HCT116 (cell line): Measurements from ENCODE around the gene KRT14. TPM values are rescaled to one million over a fixed set of nuclear protein-coding genes. Genes with fewer than 3 reads are reported as not detected.

Source experiments
- ATAC-seq: fragments of 200-7000 bp; cut with Tn5 transposase; 2 replicates; pipeline ENCODE4 v1.9.1; 2020; ENCODE audit warnings: mild to moderate bottlenecking, moderate library complexity
- BruUV-seq: library from RNA; stranded (reverse); fragments of 400-500 nt; replicated peaks from 2 replicates; lab custom pipeline; 2021; lab: Mats Ljungman, UMichigan
- CTCF ChIA-PET: fragments of 300-600 bp; sonication (Branson Sonifier 250); formaldehyde crosslinking; loops from one replicate; lab custom pipeline; 2021; ENCODE audit warnings: antibody characterized with exemption; lab: Charles Lee
- POLR2A ChIA-PET: fragments of 300-600, 350-600 bp; sonication (Branson Sonifier 250); formaldehyde crosslinking; loops from one replicate; lab custom pipeline; 2021; ENCODE audit warnings: antibody characterized with exemption; lab: Charles Lee
- RAD21 ChIA-PET, 2 experiments: fragments of 300-600 bp; sonication (Branson Sonifier 250); formaldehyde crosslinking; loops; one replicate each; lab custom pipeline; 2023; ENCODE audit warnings: low total read pairs in 2 of 2; ENCODE audit not compliant: uncharacterized antibody in 2 of 2, unreplicated experiment in 2 of 2, low non-redundant PET in 1 of 2; lab: Charles Lee
- DNase-seq: peaks from one replicate; pipeline ENCODE4 v3.0.0-alpha.2; 2010; ENCODE audit warnings: low read depth, low spot score
- H2AFZ ChIP-seq: fragments of 200-600 bp; shearing (Covaris generic), sonication (generic); 2 replicates; pipeline ENCODE4 v1.6.1; 2017; ENCODE audit warnings: low read depth, mixed run types, mixed read lengths, antibody characterized with exemption, low read length; ENCODE audit not compliant: poor library complexity, severe bottlenecking
- H3K27ac ChIP-seq: 2 replicates; pipeline ENCODE4 v1.5.1; 2012; ENCODE audit warnings: low read depth, low read length
- H3K27me3 ChIP-seq: fragments of 200-600 bp; sonication (generic); 2 replicates; pipeline ENCODE4 v1.6.1; 2016; ENCODE audit warnings: mixed run types, low read length, mixed read lengths; ENCODE audit not compliant: insufficient read depth
- H3K36me3 ChIP-seq, 2 experiments: fragments of 200-500 bp in 1 of 2; fragments of 200-600 bp in 1 of 2; sonication (Bioruptor generic) in 1 of 2; sonication (generic) in 1 of 2; 2 replicates each; pipeline versions ENCODE4 v1.5.1 to v1.6.1; 2014 to 2016; ENCODE audit warnings: low read length in 2 of 2, inconsistent platforms in 1 of 2, mixed read lengths in 1 of 2, mixed run types in 1 of 2; ENCODE audit not compliant: insufficient read depth in 2 of 2, control insufficient read depth in 1 of 2
- H3K4me1 ChIP-seq, 2 experiments: fragments of 200-600 bp in 1 of 2; sonication (generic) in 1 of 2; 2 replicates each; pipeline versions ENCODE4 v1.5.1 to v1.6.1; 2012 to 2017; ENCODE audit warnings: low read length in 2 of 2, inconsistent platforms in 1 of 2, mild to moderate bottlenecking in 1 of 2, mixed read lengths in 1 of 2, mixed run types in 1 of 2, moderate library complexity in 1 of 2; ENCODE audit not compliant: insufficient read depth in 2 of 2, control insufficient read depth in 1 of 2
- H3K4me2 ChIP-seq: fragments of 200-600 bp; sonication (generic); 2 replicates; pipeline ENCODE4 v1.6.1; 2017; ENCODE audit warnings: mixed run types, low read length, mixed read lengths
- H3K4me3 ChIP-seq, 2 experiments: fragments of 200-600 bp in 1 of 2; sonication (generic) in 1 of 2; replicated peaks in 1 of 2; 2 replicates each; pipeline ENCODE4 v1.5.1; 2011 to 2016; ENCODE audit warnings: low read length in 2 of 2, control low read depth in 1 of 2, low read depth in 1 of 2, mild to moderate bottlenecking in 1 of 2, mixed read lengths in 1 of 2, mixed run types in 1 of 2
- H3K79me2 ChIP-seq: fragments of 200-600 bp; sonication (generic); 2 replicates; pipeline ENCODE4 v1.6.1; 2017; ENCODE audit warnings: mild to moderate bottlenecking, mixed run types, low read length, moderate library complexity, mixed read lengths; ENCODE audit not compliant: insufficient read depth
- H3K9ac ChIP-seq: fragments of 200-600 bp; sonication (generic); 2 replicates; pipeline ENCODE4 v1.6.1; 2016; ENCODE audit warnings: low read length, mixed read lengths
- H3K9me2 ChIP-seq: fragments of 200-600 bp; sonication (generic), shearing (Covaris generic); 2 replicates; pipeline ENCODE4 v1.6.1; 2017; ENCODE audit warnings: mixed run types, mild to moderate bottlenecking, moderate library complexity; ENCODE audit not compliant: insufficient read depth
- H3K9me3 ChIP-seq, 2 experiments: fragments of 200-500 bp in 1 of 2; fragments of 200-600 bp in 1 of 2; sonication (Bioruptor generic) in 1 of 2; sonication (generic) in 1 of 2; 2 replicates each; pipeline ENCODE4 v1.6.1; 2014 to 2017; ENCODE audit warnings: low read length in 2 of 2, mixed read lengths in 2 of 2, inconsistent platforms in 1 of 2, low read depth in 1 of 2, mild to moderate bottlenecking in 1 of 2, mixed run types in 1 of 2, moderate library complexity in 1 of 2; ENCODE audit not compliant: control insufficient read depth in 1 of 2, insufficient read depth in 1 of 2
- H4K20me1 ChIP-seq: fragments of 200-600 bp; sonication (generic), shearing (Covaris generic); 2 replicates; pipeline ENCODE4 v1.6.1; 2017; ENCODE audit warnings: mixed run types, mild to moderate bottlenecking, moderate library complexity; ENCODE audit not compliant: insufficient read depth
- ATF3 ChIP-seq: IDR thresholded peaks from 2 replicates; pipeline ENCODE4 v1.6.1; 2012
- CBX3 ChIP-seq: IDR thresholded peaks from 2 replicates; pipeline ENCODE4 v1.6.1; 2012; ENCODE audit warnings: low read depth
- CEBPB ChIP-seq: IDR thresholded peaks from 2 replicates; pipeline ENCODE4 v1.6.1; 2012; ENCODE audit warnings: low read depth
- CTCF ChIP-seq, 3 experiments: fragments of 200-600 bp in 1 of 3; sonication (generic) in 1 of 3; IDR thresholded peaks in 2 of 3; conservative IDR thresholded peaks in 1 of 3; 2 replicates each; pipeline ENCODE4 v1.5.1; 2012 to 2017; ENCODE audit warnings: low read depth in 2 of 3, low read length in 2 of 3, antibody characterized with exemption in 1 of 3, borderline replicate concordance in 1 of 3, control low read depth in 1 of 3, mild to moderate bottlenecking in 1 of 3, mixed read lengths in 1 of 3, mixed run types in 1 of 3, moderate library complexity in 1 of 3; ENCODE audit not compliant: insufficient read depth in 1 of 3
- EGR1 ChIP-seq: IDR thresholded peaks from 2 replicates; pipeline ENCODE4 v1.6.1; 2012; ENCODE audit warnings: low read depth
- ELF1 ChIP-seq: IDR thresholded peaks from 2 replicates; pipeline ENCODE4 v1.6.1; 2012; ENCODE audit warnings: low read depth, borderline replicate concordance
- EZH2 ChIP-seq: fragments of 200-600 bp; sonication (generic); IDR thresholded peaks from 2 replicates; pipeline ENCODE4 v1.6.1; 2017; ENCODE audit warnings: antibody characterized with exemption, mixed run types
- EZH2phosphoT487 ChIP-seq: fragments of 200-600 bp; IDR thresholded peaks from 2 replicates; pipeline ENCODE4 v1.6.1; 2018; ENCODE audit warnings: antibody characterized with exemption, borderline replicate concordance
- FOSL1 ChIP-seq: IDR thresholded peaks from 2 replicates; pipeline ENCODE4 v1.6.1; 2012; ENCODE audit warnings: low read depth
- MAX ChIP-seq: IDR thresholded peaks from 2 replicates; pipeline ENCODE4 v1.6.1; 2012
- POLR2A ChIP-seq: IDR thresholded peaks from 2 replicates; pipeline ENCODE4 v1.7.0; 2011; ENCODE audit warnings: borderline replicate concordance; ENCODE audit not compliant: insufficient read depth, insufficient read length; ENCODE audit errors: extremely low read depth
- RAD21 ChIP-seq: IDR thresholded peaks from 2 replicates; pipeline ENCODE4 v1.6.1; 2012; ENCODE audit warnings: low read depth, mild to moderate bottlenecking
- SIN3A ChIP-seq: IDR thresholded peaks from 2 replicates; pipeline ENCODE4 v1.6.1; 2012; ENCODE audit warnings: low read depth
- SP1 ChIP-seq: IDR thresholded peaks from 2 replicates; pipeline ENCODE4 v1.6.1; 2012; ENCODE audit warnings: low read depth
- SRF ChIP-seq: IDR thresholded peaks from 2 replicates; pipeline ENCODE4 v1.6.1; 2012; ENCODE audit warnings: low read depth
- TCF7L2 ChIP-seq: IDR thresholded peaks from 2 replicates; pipeline ENCODE4 v1.7.0; 2011; ENCODE audit warnings: borderline replicate concordance, inconsistent platforms; ENCODE audit not compliant: insufficient read depth, insufficient read length; ENCODE audit errors: extremely low read depth
- YY1 ChIP-seq: IDR thresholded peaks from 2 replicates; pipeline ENCODE4 v1.6.1; 2011; ENCODE audit warnings: low read length, low read depth, moderate library complexity, mild to moderate bottlenecking; ENCODE audit not compliant: insufficient replicate concordance; ENCODE audit errors: extremely low read depth
- ZNF274 ChIP-seq: fragments of 200-500 bp; sonication (Bioruptor generic); IDR thresholded peaks from 2 replicates; pipeline ENCODE4 v1.6.1; 2014; ENCODE audit warnings: mild to moderate bottlenecking, low read depth, low read length, inconsistent platforms
- intact Hi-C: fragments of 100-400 bp; cut with micrococcal nuclease; formaldehyde crosslinking; loops from 2 replicates; pipeline ENCODE4 v1.10.0; 2022
- total RNA-seq: library from RNA; stranded (reverse); gene quantifications from one replicate; pipeline ENCODE4 v1.2.1, GENCODE V29; 2021; ENCODE audit not compliant: unreplicated experiment

Gene KRT14
- total RNA-seq, 1 experiment from 2014 or later = not detected

GRCh38 chr17:41592601-41593305, 6.1 kb upstream of the KRT14 start:
- H3K9ac ChIP-seq = no peak overlapping the region
- ATAC-seq = no peak
- CTCF ChIA-PET = interaction anchor here (0.6 to 0.7 kb wide), 2 partner anchors 10 to 56 kb away, joined by 4 read pairs; no protein-coding TSS in a partner anchor
- POLR2A ChIA-PET = no interaction called here
- no peaks in the 10 kb centered on the region for H4K20me1 ChIP-seq
- H3K36me3 ChIP-seq = no peaks in the 10 kb centered on the region
- H3K4me1 ChIP-seq = peaks cover 0 to 8% of the 10 kb centered on the region in 2 experiments; a peak in 1 of 4 replicates
- no peak for DNase-seq
- no peak for TF ChIP-seq SIN3A
- no peak for TF ChIP-seq TCF7L2
- TF ChIP-seq ELF1 = no peak
- no peak for TF ChIP-seq SP1
- TF ChIP-seq SRF = no peak
- TF ChIP-seq CBX3 = no peak
- no peaks in the 10 kb centered on the region for H3K27me3 ChIP-seq
- H3K9me3 ChIP-seq = no peaks in the 10 kb centered on the region
- RAD21 ChIA-PET = no interaction called here
- no TSS peak for BruUV-seq
- no peak overlapping the region for H3K4me2 ChIP-seq
- no peak overlapping the region for H3K27ac ChIP-seq
- no peak overlapping the region for H2AFZ ChIP-seq
- H3K79me2 ChIP-seq = no peaks in the 10 kb centered on the region
- no peak overlapping the region for H3K4me3 ChIP-seq
- intact Hi-C loops = loop anchor here (5.0 kb wide), 1 partner anchor 55 kb away; no protein-coding TSS in a partner anchor
- H3K9me2 ChIP-seq = no peaks in the 10 kb centered on the region

- no peaks in the 10 kb centered on the region for H3K9me3 ChIP-seq
- no TSS peak for BruUV-seq
- no peak overlapping the region for H3K9ac ChIP-seq
- CTCF ChIA-PET = no interaction called here
- no peak overlapping the region for H2AFZ ChIP-seq
- H3K4me1 ChIP-seq = peaks cover 0 to 8% of the 10 kb centered on the region in 2 experiments; a peak in 1 of 4 replicates
- H3K27me3 ChIP-seq = no peaks in the 10 kb centered on the region
- DNase-seq (no peak), ATAC-seq (no peak)
- intact Hi-C loops = no loop called here
- no peak overlapping the region for H3K27ac ChIP-seq
- no peak overlapping the region for H3K4me3 ChIP-seq
- H3K79me2 ChIP-seq = no peaks in the 10 kb centered on the region
- H4K20me1 ChIP-seq = no peaks in the 10 kb centered on the region
- no peaks in the 10 kb centered on the region for H3K36me3 ChIP-seq
- H3K9me2 ChIP-seq = no peaks in the 10 kb centered on the region
- POLR2A ChIA-PET = no interaction called here
- RAD21 ChIA-PET = no interaction called here
- no peak overlapping the region for H3K4me2 ChIP-seq
- TF ChIP-seq RAD21 = no peak
- TF ChIP-seq YY1 = no peak
- no peak for TF ChIP-seq CTCF (IDR thresholded peaks at IDR 0.05 in 2 of 3, conservative IDR thresholded peaks at IDR 0.05 in 1 of 3; ENCODE audit: borderline replicate concordance in 1 of 3, insufficient read depth in 1 of 3, low read depth in 2 of 3, low read length in 2 of 3)
- no peak for TF ChIP-seq POLR2A
- TF ChIP-seq SIN3A = no peak
- TF ChIP-seq ATF3 = no peak
- TF ChIP-seq EGR1 = no peak
- no peak for TF ChIP-seq FOSL1
- no peak for TF ChIP-seq EZH2
- no peak for TF ChIP-seq MAX
- no peak for TF ChIP-seq CBX3
- no peak for TF ChIP-seq ELF1
- TF ChIP-seq CEBPB = no peak
- no peak for TF ChIP-seq ZNF274
- TF ChIP-seq EZH2phosphoT487 = no peak
These were observed 2.6 kb upstream of the KRT14 start for GRCh38 chr17:41589301-41589700.
